ENCODE data around the gene OXT.
"Not testable (repeated sequence)": the region's sequence is repeated elsewhere in the genome, so short reads cannot be mapped to it uniquely, and the experiment has no call there.

- TF ChIP-seq CTCF (conservative IDR thresholded peaks at IDR 0.05; ENCODE audit: low read length); EZH2phosphoT487 (IDR thresholded peaks at IDR 0.05; ENCODE audit: borderline replicate concordance, low read depth, low read length): not testable (repeated sequence)
Observed at GRCh38 chr20:3073251-3073643, 1.8 kb downstream of the OXT start.
